Kidney capillary endothelial cell (primary cell): ENCODE results near the gene MTHFD1L.

ENCODE experiments used
- DNase-seq: peaks from one replicate; pipeline ENCODE4 v3.0.0-alpha.2; 2018; ENCODE audit warnings: low spot score

The MTHFD1L gene

DNA sequence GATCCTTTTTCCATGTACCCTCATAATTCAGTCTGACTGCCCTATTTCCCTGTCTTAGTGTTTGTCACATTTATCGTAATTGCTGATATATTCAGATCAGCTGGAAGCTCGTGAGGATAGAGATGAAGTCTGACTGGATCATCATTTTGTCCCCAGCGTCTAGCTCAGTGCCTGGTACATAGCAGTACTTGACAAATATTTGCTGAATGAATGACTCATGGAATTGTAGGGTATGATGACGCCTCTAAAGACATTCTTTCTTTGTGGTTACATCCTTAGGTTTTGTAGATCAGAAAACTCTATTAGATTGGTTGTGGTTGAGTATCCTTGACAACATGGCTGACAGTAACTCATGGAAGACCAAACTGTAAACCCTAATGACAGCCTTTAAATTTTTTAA, 68.9 kb downstream of the MTHFD1L start:
- no peak for DNase-seq

DNA sequence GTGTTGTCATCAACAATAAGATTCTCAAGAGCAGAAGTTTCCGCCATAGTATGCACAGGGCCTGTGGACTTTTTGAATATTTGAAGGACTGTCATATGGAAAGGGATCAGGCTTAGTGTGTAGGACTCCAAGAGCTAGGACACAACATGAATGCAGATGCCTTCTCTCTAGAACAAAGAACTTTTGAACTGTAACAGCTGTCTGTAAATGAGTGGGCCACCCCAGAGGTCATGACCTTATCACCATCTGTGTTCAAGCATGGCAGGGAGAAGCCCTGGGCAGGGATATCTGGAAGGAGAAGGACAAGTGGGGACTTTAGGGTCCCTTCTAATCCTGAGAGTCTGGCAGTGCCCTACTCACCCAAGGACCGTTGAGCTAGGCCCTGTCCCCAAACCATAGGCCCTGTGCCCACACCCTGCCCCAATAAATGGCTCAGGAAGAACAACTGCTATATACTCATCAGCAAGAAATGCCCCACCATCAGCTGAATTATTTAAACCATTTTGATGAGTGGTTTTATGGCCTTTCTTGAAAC, 70.6 kb downstream of the MTHFD1L start:
- no peak for DNase-seq

DNA sequence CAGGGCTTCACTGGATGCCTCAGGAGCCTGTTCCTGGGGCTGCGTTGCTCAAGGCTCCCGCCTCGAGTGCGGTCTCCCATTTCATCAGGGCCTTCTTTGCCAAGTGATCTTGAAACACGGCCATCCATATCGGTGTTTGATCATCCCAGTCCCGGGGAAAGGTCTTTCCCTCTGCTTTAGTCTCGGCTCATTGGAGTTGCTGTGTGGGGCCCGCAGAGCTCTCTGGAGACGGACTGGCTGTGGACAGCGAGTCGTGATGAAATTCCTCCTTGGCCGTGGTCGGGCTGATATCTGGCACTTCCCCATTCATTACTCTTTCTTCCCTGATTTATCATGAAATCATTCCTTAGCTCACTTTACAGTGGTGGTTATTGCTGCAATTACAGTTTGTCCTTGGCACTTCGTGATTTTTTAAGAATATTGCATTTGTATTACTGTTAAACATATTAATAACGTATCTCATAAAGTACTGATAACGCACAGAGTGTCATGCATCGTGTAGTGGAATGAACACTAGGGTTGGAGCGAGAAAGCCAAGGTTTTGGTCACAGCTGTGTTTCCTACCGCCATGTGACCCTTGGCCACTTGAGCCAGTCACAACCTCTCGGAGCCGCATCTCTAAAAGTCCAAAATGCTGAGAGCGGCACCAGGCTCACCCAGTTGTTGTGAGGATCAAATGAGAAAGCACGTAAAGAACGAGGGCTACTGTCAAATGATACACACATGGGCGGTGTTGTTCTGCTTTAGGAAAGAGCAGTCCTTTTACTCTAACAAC, 71.8 kb downstream of the MTHFD1L start:
- DNase-seq: no peak

DNA sequence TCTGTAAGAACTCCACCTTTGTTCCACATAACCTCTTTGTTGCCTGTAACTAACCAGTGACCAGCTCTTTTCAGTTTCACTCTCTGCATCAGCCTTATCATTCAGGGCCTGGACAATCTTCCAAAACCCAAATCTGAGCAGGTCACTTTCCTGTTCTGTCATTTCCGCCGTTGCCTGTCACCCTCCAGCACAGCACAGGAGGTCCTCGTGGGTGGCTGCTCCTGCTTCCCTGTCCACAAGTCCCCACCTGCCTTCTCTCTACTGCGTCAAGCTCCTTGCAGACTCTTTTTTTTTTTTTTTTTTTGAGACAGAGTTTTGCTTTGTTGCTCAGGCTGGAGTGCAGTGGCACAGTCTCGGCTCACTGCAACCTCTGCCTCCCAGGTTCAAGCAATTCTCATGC, 73.9 kb downstream of the MTHFD1L start:
- DNase-seq: no peak

DNA sequence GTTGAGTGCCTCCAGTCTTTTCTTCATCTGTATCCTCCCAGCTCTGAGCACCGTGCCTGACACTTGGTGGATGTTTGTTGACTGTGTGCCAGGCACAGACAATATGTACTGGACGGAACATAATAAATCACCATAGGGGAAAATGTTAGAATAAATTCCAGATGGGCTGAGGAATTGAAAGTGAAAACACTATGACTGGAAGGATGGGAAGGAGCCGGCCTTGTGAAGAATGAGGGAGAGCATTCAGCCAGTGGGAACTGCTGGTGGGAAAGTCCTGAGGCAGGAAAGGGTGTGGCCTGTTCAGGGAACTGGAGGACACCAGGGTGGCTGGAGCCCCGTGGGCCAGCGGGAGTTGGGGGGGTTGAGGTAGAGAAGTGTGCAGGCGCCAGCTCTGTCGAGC, 75.4 kb downstream of the MTHFD1L start:
- no peak for DNase-seq

DNA sequence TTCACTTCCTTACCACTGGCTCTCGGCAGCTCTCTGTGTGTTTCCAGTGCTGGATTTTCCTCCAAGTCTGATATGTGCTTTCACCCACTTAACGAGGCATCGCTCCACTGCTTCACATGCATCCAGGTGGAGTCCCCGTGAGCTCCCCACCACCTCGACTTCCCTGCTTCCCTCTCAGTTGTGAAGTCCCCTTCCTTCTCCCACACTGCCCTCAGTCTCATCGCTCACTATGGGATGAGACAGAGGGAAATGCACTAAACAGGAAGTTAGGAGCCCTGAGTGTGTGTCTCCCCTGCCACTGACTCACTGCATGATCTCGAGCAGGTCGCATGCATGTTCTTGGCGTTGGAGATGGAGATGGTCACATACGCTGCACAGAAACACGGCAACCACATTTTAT, 84.0 kb downstream of the MTHFD1L start:
- DNase-seq: peak; percentile 30

DNA sequence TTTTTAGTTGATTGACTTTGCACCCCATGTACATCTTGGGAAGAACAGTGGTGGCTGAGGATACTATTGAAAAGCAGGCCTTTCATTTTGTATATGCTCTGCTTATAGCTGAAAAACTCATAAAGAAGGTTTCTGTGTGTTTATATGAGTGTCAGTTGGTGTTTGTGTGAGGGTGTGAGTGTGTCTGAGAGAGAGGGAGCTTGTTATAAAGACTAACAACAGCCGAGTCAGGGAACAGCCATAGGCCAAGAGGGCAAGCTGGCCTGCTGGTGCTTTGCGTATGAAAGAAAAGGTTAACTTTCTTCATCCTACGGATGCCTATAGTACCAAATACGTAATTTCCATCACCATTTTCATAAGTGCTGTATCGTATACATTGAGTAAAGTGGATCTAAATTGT, 88.3 kb downstream of the MTHFD1L start:
- no peak for DNase-seq

DNA sequence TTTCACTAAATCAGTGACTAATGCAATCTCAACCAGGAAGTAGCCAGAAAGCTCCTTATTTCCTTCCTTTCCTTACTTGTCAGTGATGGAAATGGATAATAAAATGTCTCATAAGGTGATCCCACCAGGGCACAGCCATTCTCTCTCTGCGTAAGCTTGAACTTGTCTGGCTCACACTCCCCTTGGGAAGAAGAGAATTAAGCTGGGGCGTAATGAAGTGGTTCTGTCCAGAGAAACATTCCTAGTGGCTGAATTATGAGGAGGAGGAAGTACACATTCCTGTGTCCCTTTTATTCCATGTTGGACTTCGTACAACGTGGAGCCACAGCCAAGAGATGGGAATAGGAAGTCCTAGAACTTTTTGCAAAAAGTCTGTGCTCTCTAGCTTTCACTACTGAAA, 93.7 kb downstream of the MTHFD1L start:
- peak; percentile 60 for DNase-seq

DNA sequence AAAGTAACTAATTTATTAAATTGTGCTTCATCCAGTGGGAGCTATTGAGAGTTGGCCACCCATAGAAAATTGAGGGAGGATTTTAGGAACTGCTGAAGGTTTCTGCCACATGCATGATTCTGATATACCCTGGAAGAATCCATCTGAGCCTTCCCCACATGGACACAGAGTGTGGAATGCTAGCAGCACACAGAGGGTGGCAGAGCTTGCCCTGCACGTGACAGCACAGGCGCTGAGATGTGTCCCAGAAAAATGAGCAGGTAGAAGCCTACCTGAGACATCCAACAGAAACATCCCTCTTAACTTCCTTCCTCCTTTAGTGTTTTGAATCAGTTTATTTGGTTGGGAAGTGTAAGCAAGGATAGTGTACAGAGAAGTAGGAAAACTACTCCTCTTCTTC, 96.9 kb downstream of the MTHFD1L start:
- no peak for DNase-seq

DNA sequence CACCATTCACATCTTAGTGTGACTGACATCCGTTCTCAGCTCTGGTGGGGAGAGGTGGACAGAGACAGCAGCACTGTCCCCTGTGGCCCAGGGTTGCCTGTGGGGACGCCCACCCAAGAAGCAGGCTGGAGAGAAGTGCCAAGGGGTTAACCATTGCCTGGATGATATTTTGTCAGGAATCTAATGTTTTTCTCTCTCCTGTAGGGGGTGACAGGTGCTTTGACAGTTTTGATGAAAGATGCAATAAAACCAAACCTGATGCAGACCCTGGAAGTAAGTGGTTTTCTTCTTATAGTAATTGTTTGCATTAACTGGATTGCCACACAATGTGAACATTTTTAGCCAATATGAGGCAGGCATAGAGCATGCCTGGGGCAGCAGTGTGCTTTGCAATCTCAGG, 99.3 kb downstream of the MTHFD1L start:
- DNase-seq: no peak

DNA sequence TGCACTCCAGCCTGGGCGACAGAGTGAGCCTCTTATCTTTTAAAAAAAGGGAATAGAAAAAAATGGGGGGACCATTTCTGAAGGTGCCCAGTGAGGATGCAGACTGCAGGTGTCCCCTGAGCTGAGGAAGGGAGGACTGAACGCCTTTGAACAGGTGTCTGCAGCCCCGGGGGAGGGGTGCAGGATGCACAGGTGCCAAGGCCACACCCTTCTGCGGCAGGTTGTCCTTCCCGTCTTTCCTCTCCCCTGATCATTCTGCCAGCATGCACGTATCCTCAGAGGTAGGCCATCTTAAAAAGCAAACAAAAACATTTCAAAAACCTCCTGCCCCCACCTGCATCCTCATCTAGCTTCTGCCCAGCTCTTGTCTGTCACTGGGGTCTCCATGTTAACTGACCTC, 101.3 kb downstream of the MTHFD1L start:
- no peak for DNase-seq

DNA sequence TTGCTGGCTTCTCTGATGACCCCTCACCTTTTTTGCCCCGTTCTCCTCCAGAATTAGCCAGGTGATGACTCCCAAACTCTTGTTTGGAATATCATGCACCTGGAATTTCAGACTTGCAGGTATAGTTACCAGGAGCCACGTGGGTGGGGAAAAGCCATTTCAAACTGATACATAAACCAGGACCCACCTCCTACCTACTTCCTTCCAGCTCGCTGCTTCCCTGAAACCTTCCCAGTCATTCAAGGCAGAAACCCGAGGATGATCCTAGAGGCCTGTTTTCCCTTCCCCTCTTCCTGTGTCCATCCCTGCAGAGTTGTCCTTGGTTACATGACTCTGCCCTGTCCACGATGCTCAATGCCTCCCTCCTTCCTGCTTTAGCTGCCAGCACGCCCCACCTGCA, 101.9 kb downstream of the MTHFD1L start:
- no peak for DNase-seq

DNA sequence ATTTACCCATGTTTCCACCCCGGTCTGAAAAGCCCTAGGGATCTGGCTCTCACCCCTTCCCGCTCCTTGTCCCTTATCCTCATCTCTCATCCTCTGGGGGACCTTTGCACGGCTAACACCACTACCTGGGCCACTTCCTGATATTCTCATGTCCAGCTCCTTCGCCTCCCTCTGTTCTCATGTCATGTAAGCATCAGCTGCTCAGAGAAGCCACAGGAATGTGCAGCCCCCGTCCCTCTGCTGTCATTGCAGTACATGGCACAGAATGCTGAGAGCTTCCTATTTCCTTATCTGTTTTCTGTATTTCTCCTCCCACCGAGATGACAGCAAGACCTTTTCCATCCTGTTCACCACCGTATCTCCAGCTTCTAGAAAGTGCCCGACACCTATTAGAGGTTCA, 102.4 kb downstream of the MTHFD1L start:
- no peak for DNase-seq

DNA sequence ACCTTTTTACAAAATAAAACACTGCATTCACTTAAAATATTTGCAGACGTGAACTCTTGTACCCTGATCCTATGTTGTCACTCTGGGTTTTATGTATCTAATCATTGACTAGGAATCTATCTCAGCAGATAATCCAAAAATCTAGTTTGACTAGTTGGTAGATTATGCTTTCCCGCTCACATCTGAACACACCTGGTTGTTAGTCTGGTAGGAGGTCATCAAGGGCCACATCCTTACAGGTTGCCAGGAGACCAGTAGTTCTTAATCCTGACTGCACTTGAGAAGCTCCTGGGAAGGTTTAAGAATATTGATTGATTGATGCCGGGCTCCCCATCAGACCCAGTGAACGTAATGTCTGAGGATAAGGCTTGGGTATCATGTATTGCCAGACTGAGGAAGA, 104.4 kb downstream of the MTHFD1L start:
- no peak for DNase-seq

DNA sequence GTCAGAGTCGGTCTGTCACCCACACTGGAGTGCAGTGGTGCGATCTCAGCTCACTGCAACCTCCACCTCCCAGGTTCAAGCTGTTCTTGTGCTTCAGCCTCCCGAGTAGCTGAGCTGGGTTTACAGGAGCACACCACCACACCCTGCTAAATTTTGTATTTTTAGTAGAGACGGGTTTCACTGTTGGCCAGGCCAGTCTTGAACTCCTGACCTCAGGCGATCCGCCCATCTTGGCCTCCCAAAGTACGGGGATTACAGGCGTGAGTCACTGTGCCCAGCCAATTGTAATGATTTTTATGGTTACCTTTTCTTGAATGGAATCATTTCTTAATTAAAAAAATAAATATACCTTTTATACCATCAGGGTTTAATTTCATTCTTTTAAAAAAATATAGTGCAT, 105.7 kb downstream of the MTHFD1L start:
- no peak for DNase-seq

DNA sequence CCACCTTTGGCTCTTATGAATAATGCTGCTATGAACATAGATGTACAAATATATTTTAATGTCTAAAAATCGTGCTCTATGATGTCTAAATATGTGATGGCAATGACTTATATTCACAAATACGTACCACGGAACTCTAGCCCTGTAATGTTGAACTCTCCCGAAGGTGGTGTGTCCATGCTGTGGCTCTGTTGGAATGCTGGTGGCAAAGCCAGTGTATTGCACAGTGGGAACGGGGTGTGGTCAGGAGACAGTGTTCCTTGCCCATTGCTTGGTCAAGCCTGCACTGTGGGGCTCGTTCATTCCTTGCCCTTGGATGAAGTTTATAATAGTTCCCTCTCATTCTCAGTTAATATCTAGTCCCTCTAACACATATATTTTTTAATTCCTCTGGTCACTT, 109.6 kb downstream of the MTHFD1L start:
- no peak for DNase-seq

DNA sequence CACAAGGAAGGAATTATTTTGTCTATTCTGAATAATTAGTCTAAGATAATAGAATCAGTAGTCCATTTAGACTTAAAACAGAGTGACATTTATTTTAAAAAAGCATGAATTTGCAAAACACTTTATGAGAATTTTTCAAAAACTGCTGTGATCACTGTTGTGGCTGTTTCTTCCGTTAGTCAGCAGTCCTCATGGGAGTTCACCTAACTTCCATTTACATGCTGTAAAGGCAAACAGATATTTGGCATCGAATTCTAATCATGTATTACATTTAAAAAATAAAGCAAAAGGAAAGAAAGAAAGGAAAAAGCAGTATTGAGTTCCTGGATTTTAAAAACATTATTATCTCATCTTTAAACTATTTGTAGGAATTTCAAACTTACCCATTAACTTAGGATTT, 111.8 kb downstream of the MTHFD1L start:
- no peak for DNase-seq

DNA sequence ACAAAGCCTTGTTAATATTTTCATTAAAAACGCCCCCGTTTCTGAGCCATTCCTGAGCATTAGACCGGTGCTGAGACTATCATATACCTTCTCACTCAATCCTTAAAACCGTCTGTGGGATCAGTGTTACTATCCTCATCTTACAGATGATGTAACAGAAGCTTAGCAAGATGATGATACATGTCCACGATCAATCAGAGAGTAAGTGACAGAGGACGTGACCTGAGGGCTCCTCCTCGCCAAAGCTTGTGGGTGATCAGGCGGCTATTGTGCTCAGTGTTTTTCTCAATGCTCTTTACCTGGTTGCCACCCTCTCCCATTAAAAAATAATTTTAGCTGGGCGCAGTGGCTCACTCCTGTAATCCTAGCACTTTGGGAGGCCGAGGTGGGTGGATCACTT, 113.1 kb downstream of the MTHFD1L start:
- DNase-seq: no peak

DNA sequence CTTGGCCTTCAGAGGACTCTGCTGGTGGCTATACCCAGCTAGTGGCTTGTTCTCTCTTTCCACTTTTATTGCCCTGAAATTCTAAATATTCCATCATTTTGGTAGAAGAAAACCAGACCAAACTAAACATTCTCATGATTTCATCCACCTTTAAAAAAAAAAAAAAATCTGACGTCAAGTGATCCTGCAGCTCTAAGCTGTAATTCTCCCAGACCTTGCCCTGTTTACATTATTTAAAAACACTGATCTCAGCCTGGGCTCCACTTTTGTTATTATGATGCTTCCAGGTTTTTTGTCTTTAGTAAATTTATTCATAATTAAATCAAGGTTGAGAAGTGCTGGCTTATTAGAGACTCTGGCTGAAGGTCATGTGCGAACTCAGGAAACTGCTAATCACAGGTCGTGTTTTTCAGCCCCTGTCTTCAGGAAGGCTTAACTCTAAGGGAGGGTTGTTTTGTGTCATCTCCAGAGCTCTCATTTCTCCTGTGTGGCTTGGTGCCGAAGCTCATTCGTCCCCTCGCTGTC, 114.4 kb downstream of the MTHFD1L start:
- no peak for DNase-seq

DNA sequence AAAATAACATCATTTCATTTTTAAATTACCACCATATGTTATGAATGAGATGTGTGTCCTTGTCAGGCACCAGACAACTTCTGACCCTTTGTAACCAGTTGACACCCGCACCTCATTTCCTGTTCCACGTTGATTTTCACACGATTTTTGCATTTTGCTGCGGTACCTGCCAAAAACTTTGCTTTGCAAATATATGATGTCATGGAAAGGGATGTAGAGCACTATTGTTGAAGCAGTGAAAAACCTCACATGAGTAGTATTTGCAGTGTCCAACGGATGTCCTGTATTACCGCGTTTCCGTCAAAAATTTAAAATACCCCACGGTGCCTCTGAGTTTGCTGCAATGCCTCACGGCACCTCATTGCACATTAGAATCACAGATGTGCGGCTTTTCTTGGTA, 115.6 kb downstream of the MTHFD1L start:
- peak; percentile 87 for DNase-seq

DNA sequence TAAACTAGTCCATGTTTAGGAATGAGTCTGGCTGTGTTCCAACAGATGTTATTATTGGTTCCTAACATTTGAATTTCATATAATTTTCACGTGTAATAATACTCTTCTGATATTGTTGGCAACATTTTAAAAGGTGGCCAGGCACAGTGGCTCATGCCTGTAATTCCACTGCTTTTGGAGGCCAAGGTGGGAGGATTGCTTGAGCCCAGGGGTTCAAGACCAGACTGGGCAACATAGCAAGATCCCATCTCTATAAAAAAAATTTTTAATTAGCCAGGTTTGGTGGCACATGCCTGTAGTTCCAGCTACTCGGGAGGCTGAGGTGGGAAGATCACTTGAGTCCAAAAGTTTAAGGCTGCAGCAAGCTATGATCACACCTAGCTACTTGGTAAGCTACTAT, 116.2 kb downstream of the MTHFD1L start:
- no peak for DNase-seq

DNA sequence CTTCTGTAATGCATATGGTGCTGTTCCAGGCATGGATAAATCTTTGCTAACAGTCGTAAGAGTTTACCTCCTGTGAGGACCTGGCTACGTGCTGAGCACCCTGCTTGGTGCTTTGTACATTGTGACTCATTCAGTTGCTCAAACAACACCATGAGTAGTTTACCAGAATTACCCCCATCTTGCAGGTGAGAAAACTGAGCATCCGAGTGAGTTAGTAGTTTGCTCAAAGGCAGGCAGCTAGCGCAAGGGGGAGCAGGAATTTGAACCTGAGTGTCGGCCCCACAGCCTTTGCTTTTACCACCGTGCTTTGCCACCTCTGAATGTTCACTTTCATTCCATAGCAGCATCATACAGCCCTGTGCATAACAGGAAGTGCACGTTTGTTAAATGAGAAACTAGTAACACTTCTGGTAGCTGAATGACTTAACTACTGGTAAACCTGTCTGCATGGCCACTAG, 121.9 kb downstream of the MTHFD1L start:
- no peak for DNase-seq

DNA sequence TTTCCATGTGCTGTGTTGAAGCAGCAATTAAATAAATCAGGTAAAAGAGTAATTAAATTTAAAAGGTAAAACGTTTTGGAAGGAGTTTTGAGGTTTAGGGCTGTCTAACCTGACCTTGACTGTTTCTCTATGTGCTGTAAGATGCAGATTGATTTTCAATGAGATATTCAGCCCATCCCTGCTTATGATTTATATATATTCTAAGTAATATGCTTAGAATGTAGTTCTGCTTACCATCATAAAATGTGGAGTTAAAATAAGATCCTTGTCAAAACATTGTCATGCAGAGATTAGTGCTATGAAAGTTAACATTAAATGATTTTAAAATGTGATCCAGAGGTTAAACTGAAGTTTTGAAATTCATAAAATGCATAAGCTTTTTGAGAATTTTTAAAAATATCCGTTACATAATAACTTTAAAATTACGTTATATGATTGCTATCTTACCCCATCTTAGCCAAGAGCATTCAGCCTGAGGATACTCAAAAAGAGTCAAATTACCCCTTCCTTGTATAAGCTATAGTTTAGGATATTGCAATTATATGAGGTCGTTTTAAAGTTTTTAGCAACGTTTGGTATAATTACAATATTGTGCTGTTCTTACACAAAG, 122.5 kb downstream of the MTHFD1L start:
- no peak for DNase-seq

DNA sequence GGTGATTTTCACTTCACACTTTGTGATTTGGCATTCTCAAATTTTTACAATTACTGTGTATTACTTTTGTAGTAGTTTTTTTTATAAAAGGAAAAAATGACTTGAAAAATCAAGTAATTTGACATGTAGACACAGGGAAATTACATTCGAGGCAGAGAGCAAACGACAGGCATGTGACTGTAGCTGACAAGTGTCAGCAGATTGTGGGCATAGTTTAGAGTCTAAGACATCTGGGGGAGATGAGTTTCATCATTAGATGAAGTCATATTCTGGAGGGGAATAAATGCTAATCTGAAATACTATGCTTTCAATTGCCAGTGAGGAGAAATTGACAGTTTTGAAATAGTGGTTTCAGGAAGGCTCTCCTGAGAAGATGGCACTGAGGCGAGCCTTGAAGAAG, 126.0 kb downstream of the MTHFD1L start:
- DNase-seq: no peak
